Calu3 (cell line): ENCODE measurements around the gene EFCAB12. TPM values are rescaled to one million over a fixed set of nuclear protein-coding genes. Genes with fewer than 3 reads are reported as not detected.

Experiments
- BruUV-seq: library from RNA; stranded (reverse); fragments of 400-500 nt; replicated peaks from 2 replicates; lab custom pipeline; 2021; lab: Mats Ljungman, UMichigan
- CTCF ChIA-PET: fragments of 300-600 bp; sonication (Branson Sonifier 250); formaldehyde crosslinking; loops from one replicate; lab custom pipeline; 2022; ENCODE audit warnings: antibody characterized with exemption; lab: Charles Lee
- DNase-seq: peaks from one replicate; pipeline ENCODE4 v3.0.0; 2022
- H3K27ac Mint-ChIP-seq: one replicate; pipeline ENCODE4 v1.8.0; 2022; ENCODE audit warnings: mixed read lengths; ENCODE audit not compliant: unreplicated experiment
- H3K27me3 Mint-ChIP-seq: one replicate; pipeline ENCODE4 v1.8.0; 2022; ENCODE audit warnings: mixed read lengths; ENCODE audit not compliant: unreplicated experiment
- H3K36me3 Mint-ChIP-seq: one replicate; pipeline ENCODE4 v1.8.0; 2022; ENCODE audit warnings: mild to moderate bottlenecking, moderate library complexity, mixed read lengths; ENCODE audit not compliant: insufficient read depth, unreplicated experiment
- H3K4me1 Mint-ChIP-seq: one replicate; pipeline ENCODE4 v1.8.0; 2022; ENCODE audit warnings: mild to moderate bottlenecking, low read depth, mixed read lengths; ENCODE audit not compliant: unreplicated experiment
- H3K4me3 Mint-ChIP-seq: one replicate; pipeline ENCODE4 v1.8.0; 2022; ENCODE audit warnings: mild to moderate bottlenecking, low read depth, moderate library complexity, mixed read lengths; ENCODE audit not compliant: unreplicated experiment
- H3K9me3 Mint-ChIP-seq: one replicate; pipeline ENCODE4 v1.8.0; 2022; ENCODE audit warnings: low read depth, mixed read lengths; ENCODE audit not compliant: unreplicated experiment
- CTCF ChIP-seq: fragments of 200-600 bp; IDR thresholded peaks from one replicate; pipeline ENCODE4 v1.8.0; 2022; ENCODE audit warnings: antibody characterized with exemption; ENCODE audit not compliant: unreplicated experiment
- intact Hi-C: fragments of 100-400 bp; cut with micrococcal nuclease; formaldehyde crosslinking; loops from one replicate; pipeline ENCODE4 v1.10.0; 2022; ENCODE audit not compliant: unreplicated experiment
- total RNA-seq: library from RNA; stranded (reverse); gene quantifications from 2 replicates; pipeline ENCODE4 v1.2.3, GENCODE V29; 2022

Gene EFCAB12
- total RNA-seq, 1 experiment from 2014 or later = 0.42 TPM

- TF ChIP-seq CTCF = no peak
- Mint-ChIP-seq H3K4me1 (peaks cover 28% of the 10 kb centered on the region), H3K27ac (no peak overlapping the region), H3K27me3 (no peaks in the 10 kb centered on the region), H3K9me3 (no peaks in the 10 kb centered on the region), H3K4me3 (peak overlapping the region; percentile 95), H3K36me3 (peaks cover 42% of the 10 kb centered on the region)
- intact Hi-C loops = no loop called here
- CTCF ChIA-PET = interaction anchor here (0.9 to 1.4 kb wide), 2 partner anchors 13 to 14 kb away, joined by 3 to 6 read pairs; no protein-coding TSS in a partner anchor
- BruUV-seq = no TSS peak
- DNase-seq = no peak
These were observed 13.3 kb upstream of the EFCAB12 start for GRCh38 chr3:129441782-129442181.

GRCh38 chr3:129441215-129441614 lies 12.8 kb upstream of the EFCAB12 start:
- BruUV-seq = no TSS peak
- H3K27me3 Mint-ChIP-seq = no peaks in the 10 kb centered on the region
- no peak for DNase-seq
- peaks cover 34% of the 10 kb centered on the region for H3K4me1 Mint-ChIP-seq
- peak overlapping the region; percentile 95 for H3K4me3 Mint-ChIP-seq
- CTCF ChIA-PET = interaction anchor here (0.9 to 2.8 kb wide), 4 partner anchors 12 to 58 kb away, joined by 3 to 18 read pairs (median 4); no protein-coding TSS in a partner anchor
- no peaks in the 10 kb centered on the region for H3K9me3 Mint-ChIP-seq
- H3K27ac Mint-ChIP-seq = peak overlapping the region; percentile 89
- H3K36me3 Mint-ChIP-seq = peaks cover 47% of the 10 kb centered on the region
- intact Hi-C loops = no loop called here
- TF ChIP-seq CTCF = no peak

GRCh38 chr3:129440618-129441190 lies 12.3 kb upstream of the EFCAB12 start:
- no peak for TF ChIP-seq CTCF
- peaks cover 53% of the 10 kb centered on the region for H3K36me3 Mint-ChIP-seq
- peak overlapping the region; percentile 89 for H3K27ac Mint-ChIP-seq
- TSS peak; percentile 38 for BruUV-seq
- CTCF ChIA-PET = interaction anchor here (0.9 to 2.8 kb wide), 5 partner anchors 11 to 58 kb away, joined by 3 to 18 read pairs (median 5); no protein-coding TSS in a partner anchor
- H3K27me3 Mint-ChIP-seq = no peaks in the 10 kb centered on the region
- H3K9me3 Mint-ChIP-seq = no peaks in the 10 kb centered on the region
- intact Hi-C loops = no loop called here
- DNase-seq = no peak
- peaks cover 39% of the 10 kb centered on the region for H3K4me1 Mint-ChIP-seq
- peak overlapping the region; percentile 95 for H3K4me3 Mint-ChIP-seq

GRCh38 chr3:129439817-129440617 lies 11.6 kb upstream of the EFCAB12 start, which contains the start of the genes IFT122 and MBD4:
Gene IFT122 (plus strand): TSS chr3:129440224. CDS start chr3:129440331, 107 bp downstream.
Gene MBD4 (minus strand): TSS chr3:129439948. CDS start chr3:129439833, 115 bp downstream.
- intact Hi-C loops = loop anchor here (5.0 kb wide), 1 partner anchor 58 kb away; no protein-coding TSS in a partner anchor
- Mint-ChIP-seq H3K4me1 (peaks cover 43% of the 10 kb centered on the region), H3K36me3 (peaks cover 53% of the 10 kb centered on the region), H3K27ac (peak within 1 kb of the TSS; percentile 89), H3K4me3 (peak within 1 kb of the TSS; percentile 95), H3K9me3 (no peaks in the 10 kb centered on the region), H3K27me3 (no peaks in the 10 kb centered on the region)
- TF ChIP-seq CTCF = no peak
- CTCF ChIA-PET = interaction anchor here (0.7 to 2.8 kb wide), 6 partner anchors 27 to 823 kb away, joined by 3 to 18 read pairs (median 4); a partner anchor contains a TSS
- DNase-seq = peak; percentile 100
- no TSS peak for BruUV-seq
